ENCODE data around the gene FDX2.
A peak's percentile ranks its signal among the peaks of the same experiment; 100 is the strongest.
"Not testable (repeated sequence)": the region's sequence is repeated elsewhere in the genome, so short reads cannot be mapped to it uniquely, and the experiment has no call there.

The FDX2 gene

DNA sequence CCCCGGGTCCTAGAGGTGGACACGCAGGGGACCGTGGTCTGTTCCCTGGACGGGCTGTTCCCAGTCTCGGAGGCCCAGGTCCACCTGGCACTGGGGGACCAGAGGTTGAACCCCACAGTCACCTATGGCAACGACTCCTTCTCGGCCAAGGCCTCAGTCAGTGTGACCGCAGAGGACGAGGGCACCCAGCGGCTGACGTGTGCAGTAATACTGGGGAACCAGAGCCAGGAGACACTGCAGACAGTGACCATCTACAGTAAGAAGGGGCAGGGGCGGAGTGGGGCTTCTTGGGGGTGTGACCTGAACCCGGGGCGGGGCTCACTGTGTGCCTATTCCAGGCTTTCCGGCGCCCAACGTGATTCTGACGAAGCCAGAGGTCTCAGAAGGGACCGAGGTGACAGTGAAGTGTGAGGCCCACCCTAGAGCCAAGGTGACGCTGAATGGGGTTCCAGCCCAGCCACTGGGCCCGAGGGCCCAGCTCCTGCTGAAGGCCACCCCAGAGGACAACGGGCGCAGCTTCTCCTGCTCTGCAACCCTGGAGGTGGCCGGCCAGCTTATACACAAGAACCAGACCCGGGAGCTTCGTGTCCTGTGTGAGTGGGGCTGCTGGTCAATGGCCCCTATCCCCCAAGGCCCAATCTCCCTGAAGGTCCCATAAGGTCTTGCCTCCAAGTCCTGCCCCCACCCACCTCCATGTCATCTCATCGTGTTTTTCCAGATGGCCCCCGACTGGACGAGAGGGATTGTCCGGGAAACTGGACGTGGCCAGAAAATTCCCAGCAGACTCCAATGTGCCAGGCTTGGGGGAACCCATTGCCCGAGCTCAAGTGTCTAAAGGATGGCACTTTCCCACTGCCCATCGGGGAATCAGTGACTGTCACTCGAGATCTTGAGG, 31.5 kb downstream of the FDX2 start:
- DNase-seq = no peak

DNA sequence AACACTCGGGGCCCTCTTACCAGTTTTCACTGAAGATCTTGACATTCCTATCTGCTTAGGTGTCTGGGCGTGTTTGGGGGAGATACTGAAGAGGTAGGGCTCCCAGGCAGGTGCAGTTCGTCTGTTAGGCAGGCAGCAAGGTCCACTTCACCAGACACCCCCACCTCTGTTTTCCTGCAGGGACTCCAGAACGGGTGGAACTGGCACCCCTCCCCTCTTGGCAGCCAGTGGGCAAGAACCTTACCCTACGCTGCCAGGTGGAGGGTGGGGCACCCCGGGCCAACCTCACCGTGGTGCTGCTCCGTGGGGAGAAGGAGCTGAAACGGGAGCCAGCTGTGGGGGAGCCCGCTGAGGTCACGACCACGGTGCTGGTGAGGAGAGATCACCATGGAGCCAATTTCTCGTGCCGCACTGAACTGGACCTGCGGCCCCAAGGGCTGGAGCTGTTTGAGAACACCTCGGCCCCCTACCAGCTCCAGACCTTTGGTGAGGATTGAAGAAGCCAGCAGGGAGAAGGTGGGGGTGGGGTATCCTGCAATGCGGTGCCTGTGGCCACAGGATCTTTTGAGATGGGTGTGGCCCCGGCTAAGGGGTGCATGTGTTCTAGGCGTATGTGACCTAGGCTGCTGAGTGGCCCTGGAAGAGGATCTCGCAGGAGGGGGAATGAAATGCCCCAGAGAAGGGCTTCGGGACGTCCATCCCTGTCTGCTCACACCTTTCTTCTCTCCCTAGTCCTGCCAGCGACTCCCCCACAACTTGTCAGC, 32.3 kb downstream of the FDX2 start:
- no peak for DNase-seq

DNA sequence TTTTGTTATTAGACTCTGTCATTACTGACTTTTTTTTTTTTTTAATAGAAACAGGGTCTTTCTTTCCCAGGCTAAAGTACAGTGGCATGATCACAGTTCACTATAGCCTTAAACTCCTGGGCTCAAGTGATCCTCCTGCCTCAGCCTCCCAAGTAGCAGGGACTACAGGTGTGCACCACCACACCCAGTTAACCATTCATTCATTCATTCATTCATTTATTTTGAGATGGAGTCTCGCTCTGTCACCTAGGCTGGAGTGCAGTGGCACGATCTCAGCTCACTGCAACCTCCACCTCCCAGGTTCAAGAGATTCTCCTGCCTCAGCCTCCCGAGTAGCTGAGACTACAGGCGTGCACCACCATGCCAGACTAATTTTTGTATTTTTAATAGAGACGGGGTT, 33.8 kb downstream of the FDX2 start:
- not testable (repeated sequence) for DNase-seq

DNA sequence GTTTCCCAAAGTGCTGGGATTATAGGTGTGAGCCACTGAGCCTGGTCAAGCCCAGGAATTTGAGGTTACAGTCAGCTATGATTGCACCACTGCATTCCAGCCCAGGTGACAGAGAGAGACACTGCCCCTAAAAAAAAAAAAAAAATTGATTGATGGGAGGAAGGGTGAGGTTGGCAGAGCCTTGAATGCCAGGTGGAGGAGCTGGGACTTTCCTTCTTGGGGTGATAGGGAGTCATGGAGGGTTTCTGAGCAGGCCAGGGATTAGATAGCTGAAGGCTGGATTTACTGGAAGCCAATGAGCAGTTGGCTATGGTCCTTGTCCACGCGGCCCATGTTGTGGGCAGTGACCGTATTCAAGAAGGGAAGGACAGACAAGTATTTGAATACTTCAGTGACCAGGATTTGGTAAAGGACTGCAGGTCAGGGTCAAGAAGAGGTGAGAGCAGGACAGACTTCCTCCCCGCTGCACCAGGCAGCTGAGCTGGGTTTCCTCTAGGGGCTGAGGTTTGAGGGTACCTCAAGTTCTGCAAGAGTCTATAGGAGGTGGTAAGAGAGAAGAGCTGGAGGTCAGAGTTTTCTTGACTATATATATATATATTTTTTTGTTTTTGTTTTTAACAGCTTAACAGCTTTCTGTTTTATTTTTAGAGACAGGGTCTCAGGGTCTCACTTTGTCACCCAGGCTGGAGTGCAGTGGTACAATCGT, 35.9 kb downstream of the FDX2 start:
- no peak for DNase-seq

DNA sequence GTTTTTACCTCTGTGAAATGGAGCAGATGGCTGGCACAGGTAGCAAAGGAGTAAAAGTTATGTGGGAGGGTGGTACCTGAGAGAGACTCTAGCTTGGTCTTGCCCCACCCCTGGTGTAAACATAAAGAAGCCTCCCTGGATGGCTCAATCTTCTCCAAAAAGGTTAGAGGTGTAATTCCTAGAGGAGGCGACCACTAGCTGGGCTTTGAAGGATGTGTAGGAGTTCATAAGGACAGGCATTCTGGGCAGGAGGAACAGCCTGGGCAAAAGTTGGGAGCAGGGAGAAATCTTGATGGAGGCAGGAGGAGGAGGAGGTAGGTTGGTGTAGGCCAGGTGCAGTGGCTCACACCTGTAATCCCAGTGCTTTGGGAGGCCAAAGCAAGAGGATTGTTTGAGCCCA, 36.9 kb downstream of the FDX2 start:
- no peak for DNase-seq

DNA sequence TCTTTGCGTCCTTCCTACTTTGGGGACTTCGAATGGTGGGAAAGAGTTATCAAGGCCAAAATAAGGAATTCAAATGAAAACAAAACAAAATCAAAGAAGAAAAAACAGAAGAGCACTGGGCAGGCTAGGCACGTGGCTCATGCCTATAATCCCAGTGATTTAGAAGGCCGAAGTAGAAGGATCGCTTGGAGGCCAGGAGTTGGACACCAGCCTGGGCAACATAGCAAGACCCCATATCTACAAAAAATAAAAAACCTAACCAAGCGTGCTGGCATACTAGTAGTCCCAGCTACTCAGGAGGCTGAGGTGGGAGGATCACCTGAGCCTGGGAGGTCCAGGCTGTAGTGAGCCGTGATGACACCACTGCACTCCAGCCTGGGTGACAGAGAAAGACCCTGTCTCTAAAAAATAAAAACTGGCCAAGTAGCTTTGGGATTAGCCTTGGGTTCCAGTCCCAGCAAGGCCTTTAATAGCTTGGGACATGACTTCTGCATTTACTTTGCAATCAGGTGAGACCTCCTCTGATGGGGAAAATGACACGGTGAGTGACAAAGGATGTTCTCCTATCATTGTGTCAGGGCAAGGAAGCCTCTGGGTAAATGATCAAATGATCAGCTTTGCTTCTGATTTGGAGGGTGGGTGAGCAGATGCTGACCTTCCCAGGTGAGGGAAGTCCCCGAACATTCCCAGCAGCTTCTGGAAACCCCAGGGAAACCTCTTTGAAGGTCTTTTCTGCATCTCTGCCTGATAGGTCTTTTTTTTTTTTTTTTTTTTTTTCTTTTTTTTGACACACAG, 37.8 kb downstream of the FDX2 start:
- no peak for DNase-seq

DNA sequence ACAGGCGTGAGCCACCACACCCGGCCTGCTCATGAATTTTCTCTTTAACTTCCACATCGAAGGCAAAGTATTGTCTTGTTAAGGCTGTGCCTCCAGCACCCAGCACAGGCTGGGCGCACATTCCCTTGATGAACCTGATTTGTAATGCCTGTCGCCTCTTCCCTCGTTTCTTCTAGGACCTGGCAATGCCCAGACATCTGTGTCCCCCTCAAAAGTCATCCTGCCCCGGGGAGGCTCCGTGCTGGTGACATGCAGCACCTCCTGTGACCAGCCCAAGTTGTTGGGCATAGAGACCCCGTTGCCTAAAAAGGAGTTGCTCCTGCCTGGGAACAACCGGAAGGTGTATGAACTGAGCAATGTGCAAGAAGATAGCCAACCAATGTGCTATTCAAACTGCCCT, 41.2 kb downstream of the FDX2 start:
- DNase-seq = no peak

DNA sequence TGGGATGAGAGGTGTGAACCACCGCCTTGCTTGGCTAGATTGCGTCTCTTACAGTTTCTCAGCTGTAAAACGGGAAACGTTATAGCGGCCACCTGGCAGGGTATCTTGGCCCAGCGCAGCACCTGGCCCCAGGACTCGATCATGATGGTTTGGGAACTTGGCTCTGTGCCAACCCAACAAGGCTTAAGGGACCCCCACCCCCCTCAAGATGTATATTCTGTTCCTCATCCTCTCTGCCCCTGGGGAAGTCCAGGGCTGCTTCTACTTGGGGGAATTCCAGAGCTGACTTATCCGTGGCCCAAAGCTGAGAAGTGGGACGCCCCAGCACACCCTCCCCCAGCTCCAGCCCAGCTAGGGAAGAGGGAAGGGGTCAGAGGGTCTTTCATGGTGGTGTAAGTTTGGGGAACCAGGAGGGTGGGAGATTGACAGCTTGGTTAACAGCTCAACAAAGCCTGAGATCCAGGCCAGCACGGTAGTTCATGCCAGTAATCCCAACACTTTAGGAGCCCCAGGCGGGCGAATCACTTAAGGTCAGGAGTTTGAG, 44.2 kb downstream of the FDX2 start:
- DNase-seq = peak in 2 of 6 experiments; percentile 34 to 36

DNA sequence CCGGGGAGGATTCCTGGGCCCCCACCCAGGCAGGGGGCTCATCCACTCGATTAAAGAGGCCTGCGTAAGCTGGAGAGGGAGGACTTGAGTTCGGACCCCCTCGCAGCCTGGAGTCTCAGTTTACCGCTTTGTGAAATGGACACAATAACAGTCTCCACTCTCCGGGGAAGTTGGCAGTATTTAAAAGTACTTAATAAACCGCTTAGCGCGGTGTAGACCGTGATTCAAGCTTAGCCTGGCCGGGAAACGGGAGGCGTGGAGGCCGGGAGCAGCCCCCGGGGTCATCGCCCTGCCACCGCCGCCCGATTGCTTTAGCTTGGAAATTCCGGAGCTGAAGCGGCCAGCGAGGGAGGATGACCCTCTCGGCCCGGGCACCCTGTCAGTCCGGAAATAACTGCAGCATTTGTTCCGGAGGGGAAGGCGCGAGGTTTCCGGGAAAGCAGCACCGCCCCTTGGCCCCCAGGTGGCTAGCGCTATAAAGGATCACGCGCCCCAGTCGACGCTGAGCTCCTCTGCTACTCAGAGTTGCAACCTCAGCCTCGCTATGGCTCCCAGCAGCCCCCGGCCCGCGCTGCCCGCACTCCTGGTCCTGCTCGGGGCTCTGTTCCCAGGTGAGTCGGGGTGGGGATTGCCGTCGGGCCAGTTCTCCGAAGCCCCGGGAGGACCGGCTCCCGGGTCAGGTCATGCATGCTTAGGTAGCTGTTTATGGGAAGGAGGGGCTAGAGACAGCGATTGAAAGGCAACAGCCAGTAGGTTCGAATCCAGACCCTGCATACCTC, 45.0 kb downstream of the FDX2 start, which contains the start of gene ICAM1:
TSS of gene ICAM1 (plus strand) at position 505 of the 779 bp plus-strand sequence. CDS start at position 545, 40 bp downstream.
- DNase-seq = peak; percentile 42 to 62 (median 54)

DNA sequence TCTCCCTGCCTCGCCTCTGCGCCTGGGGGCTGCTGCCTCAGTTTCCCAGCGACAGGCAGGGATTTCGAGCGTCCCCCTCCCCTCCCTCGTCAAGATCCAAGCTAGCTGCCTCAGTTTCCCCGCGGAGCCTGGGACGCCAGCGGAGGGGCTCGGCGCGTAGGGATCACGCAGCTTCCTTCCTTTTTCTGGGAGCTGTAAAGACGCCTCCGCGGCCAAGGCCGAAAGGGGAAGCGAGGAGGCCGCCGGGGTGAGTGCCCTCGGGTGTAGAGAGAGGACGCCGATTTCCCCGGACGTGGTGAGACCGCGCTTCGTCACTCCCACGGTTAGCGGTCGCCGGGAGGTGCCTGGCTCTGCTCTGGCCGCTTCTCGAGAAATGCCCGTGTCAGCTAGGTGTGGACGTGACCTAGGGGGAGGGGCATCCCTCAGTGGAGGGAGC, 45.6 kb downstream of the FDX2 start:
- DNase-seq = peak in 2 of 6 experiments; percentile 28 to 49

DNA sequence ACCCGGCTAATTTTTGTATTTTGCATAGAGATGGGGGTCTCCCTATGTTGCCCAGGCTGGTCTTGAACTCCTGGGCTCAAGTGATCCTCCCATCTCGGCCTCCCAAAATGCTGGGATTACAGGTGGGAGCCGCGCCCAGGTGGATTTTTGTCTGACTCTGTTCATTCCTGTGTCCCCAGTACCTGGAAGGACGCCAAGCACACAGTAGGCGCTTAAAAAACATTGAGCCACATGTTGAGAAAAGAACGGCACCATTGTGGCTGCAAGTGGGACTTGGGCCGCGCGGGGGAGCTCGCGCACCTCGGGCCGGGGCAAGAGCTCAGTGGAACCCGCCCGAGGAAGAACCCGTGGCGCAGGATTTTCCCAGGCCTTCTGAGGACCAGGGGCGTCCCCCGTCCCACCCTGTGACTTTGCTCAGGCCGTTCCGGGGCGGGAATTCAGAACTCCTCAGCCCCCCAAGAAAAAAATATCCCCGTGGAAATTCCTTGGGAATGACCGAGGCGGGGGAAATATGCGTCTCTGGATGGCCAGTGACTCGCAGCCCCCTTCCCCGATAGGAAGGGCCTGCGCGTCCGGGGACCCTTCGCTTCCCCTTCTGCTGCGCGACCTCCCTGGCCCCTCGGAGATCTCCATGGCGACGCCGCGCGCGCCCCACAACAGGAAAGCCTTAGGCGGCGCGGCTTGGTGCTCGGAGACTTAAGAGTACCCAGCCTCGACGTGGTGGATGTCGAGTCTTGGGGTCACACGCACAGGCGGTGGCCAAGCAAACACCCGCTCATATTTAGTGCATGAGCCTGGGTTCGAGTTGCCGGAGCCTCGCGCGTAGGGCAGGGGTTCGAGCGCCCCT, 46.3 kb downstream of the FDX2 start:
- DNase-seq = peak; percentile 68 to 89 (median 81)

DNA sequence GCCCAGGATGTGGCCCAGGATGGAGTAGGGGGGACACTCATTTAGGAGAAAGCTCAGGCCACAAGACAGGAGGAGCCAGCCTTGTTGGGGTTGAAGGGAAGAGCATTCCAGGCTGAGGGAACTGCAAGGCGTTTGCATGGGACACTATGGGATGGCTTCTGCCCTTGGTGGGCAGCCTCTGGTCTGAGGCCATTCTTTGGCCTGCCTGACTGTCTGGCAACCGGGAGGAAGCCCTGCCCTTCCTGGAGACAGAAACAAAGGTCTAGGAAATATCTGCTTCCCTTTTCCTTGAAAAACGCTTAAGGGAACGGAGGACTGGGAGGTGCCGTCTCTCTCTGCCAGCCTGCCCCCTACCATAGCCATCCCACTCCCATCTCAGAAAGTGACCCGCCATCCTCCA, 47.7 kb downstream of the FDX2 start:
- DNase-seq = no peak

DNA sequence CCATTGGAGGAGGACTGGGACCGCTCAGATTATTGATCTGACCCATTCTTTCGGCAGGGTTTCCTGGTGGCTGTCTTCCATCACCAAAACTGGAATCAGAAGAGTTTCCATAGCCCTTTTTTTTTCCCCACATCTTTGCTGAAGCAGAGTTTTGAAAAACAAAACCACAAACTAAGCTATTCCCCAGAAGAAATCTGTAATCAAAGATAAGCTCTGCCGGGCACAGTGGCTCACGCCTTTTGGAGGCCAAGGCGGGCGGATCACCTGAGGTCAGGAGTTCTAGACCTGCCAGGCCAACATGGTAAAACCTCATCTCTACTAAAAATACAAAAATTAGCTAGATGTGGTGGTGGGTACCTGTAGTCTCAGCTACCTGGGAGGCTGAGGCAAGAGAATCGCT, 49.1 kb downstream of the FDX2 start:
- DNase-seq = no peak

DNA sequence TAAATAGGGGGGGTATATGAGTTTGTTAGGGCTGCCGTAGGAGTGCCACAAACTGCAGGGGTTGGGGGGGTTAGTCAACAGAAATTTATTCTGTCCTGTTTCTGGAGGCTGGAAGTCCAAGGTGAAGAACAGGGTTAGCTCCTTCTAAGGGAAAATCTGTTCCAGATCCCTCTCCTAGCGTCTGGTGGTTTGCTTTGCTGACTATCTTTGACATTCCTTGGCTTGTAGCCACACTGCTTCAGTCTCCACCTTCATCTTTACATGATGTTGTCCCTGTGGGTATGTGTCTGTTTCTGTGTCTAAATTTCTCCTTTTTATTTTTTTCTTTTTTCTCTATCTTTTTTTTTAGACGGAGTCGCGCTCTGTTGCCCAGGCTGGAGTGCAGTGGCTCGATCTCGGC, 53.0 kb downstream of the FDX2 start:
- no peak for DNase-seq

DNA sequence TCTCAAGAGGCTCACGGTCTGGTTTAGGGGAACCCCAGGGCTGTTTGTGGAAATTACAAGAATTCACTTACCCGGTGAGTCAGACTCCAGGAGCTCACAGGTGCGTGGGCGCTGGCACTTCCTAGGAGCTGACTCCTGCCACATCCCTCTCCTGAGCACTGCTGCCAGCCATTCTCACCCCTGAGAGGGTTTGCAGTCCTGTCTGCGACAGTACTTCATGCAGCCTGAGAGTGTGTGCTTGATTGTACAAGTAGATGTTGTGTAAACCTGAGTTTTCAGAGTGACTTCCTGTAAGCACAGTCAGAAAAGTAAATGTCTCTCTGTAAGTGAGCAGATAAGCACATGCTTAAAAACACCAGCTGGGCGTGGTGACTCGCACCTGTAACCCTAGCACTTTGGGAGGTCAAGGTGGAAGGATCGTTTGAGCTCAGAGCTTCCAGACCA, 55.7 kb downstream of the FDX2 start:
- DNase-seq = no peak

All from stimulated activated naive CD4-positive, alpha-beta T cell (primary cell).